Neural cell (in vitro differentiated cells): ENCODE results near the gene UBE2L3.
"Not testable (repeated sequence)": the region's sequence is repeated elsewhere in the genome, so short reads cannot be mapped to it uniquely, and the experiment has no call there.

Experiments used
- EP300 ChIP-seq: fragments of 450-650 bp; conservative IDR thresholded peaks from 2 replicates; pipeline ENCODE4 v1.6.1; 2014; ENCODE audit warnings: antibody characterized with exemption, mild to moderate bottlenecking, moderate library complexity; ENCODE audit not compliant: poor library complexity, severe bottlenecking
- EZH2 ChIP-seq: fragments of 200-600, 300-800 bp; shearing (Covaris generic), sonication (generic); IDR thresholded peaks from 2 replicates; pipeline ENCODE4 v1.6.1; 2014; ENCODE audit warnings: antibody characterized with exemption, low read length, borderline replicate concordance, mild to moderate bottlenecking; ENCODE audit not compliant: insufficient read depth, poor library complexity, severe bottlenecking
- MXI1 ChIP-seq: fragments of 450-650 bp; conservative IDR thresholded peaks from 2 replicates; pipeline ENCODE4 v1.6.1; 2014; ENCODE audit warnings: antibody characterized with exemption, mild to moderate bottlenecking; ENCODE audit not compliant: poor library complexity, severe bottlenecking
- POLR2AphosphoS5 ChIP-seq: IDR thresholded peaks from 2 replicates; pipeline ENCODE4 v1.6.1; 2012
- SMC3 ChIP-seq: fragments of 450-650 bp; conservative IDR thresholded peaks from 2 replicates; pipeline ENCODE4 v1.6.1; 2014; ENCODE audit warnings: antibody characterized with exemption, mild to moderate bottlenecking, moderate library complexity; ENCODE audit not compliant: poor library complexity
- TAF1 ChIP-seq: IDR thresholded peaks from 2 replicates; pipeline ENCODE4 v1.6.1; 2012; ENCODE audit warnings: low read depth
- TF ChIP-seq, protein P1 (sequence below): fragments of 450-650 bp; IDR thresholded peaks from 2 replicates; pipeline ENCODE4 v1.5.1; 2014; ENCODE audit warnings: antibody characterized with exemption, mild to moderate bottlenecking, moderate library complexity; ENCODE audit not compliant: poor library complexity, severe bottlenecking
- TF ChIP-seq, protein P2 (sequence below): IDR thresholded peaks from 2 replicates; pipeline ENCODE4 v1.6.1; 2012; ENCODE audit warnings: borderline replicate concordance

DNA sequence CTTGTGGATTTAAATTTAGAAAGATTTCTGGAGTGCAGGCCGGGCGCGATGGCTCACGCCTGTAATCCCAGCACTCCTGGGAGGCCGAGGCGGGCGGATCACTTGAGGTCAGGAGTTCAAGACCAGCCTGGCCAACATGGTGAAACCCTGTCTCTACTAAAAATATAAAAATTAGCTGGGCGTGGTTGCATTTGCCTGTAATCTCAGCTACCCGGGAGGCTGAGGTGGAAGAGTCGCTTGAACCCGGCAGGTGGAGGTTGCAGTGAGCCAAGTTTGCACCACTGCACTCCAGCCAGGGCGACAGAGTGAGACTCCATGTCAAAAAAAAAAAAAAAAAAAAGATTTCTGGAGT lies 1.5 kb downstream of the UBE2L3 start:
- TF ChIP-seq, protein P1, sequence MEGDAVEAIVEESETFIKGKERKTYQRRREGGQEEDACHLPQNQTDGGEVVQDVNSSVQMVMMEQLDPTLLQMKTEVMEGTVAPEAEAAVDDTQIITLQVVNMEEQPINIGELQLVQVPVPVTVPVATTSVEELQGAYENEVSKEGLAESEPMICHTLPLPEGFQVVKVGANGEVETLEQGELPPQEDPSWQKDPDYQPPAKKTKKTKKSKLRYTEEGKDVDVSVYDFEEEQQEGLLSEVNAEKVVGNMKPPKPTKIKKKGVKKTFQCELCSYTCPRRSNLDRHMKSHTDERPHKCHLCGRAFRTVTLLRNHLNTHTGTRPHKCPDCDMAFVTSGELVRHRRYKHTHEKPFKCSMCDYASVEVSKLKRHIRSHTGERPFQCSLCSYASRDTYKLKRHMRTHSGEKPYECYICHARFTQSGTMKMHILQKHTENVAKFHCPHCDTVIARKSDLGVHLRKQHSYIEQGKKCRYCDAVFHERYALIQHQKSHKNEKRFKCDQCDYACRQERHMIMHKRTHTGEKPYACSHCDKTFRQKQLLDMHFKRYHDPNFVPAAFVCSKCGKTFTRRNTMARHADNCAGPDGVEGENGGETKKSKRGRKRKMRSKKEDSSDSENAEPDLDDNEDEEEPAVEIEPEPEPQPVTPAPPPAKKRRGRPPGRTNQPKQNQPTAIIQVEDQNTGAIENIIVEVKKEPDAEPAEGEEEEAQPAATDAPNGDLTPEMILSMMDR: not testable (repeated sequence)
- not testable (repeated sequence) for TF ChIP-seq EP300, TAF1, SMC3, POLR2AphosphoS5, EZH2, MXI1
- TF ChIP-seq, protein P2, sequence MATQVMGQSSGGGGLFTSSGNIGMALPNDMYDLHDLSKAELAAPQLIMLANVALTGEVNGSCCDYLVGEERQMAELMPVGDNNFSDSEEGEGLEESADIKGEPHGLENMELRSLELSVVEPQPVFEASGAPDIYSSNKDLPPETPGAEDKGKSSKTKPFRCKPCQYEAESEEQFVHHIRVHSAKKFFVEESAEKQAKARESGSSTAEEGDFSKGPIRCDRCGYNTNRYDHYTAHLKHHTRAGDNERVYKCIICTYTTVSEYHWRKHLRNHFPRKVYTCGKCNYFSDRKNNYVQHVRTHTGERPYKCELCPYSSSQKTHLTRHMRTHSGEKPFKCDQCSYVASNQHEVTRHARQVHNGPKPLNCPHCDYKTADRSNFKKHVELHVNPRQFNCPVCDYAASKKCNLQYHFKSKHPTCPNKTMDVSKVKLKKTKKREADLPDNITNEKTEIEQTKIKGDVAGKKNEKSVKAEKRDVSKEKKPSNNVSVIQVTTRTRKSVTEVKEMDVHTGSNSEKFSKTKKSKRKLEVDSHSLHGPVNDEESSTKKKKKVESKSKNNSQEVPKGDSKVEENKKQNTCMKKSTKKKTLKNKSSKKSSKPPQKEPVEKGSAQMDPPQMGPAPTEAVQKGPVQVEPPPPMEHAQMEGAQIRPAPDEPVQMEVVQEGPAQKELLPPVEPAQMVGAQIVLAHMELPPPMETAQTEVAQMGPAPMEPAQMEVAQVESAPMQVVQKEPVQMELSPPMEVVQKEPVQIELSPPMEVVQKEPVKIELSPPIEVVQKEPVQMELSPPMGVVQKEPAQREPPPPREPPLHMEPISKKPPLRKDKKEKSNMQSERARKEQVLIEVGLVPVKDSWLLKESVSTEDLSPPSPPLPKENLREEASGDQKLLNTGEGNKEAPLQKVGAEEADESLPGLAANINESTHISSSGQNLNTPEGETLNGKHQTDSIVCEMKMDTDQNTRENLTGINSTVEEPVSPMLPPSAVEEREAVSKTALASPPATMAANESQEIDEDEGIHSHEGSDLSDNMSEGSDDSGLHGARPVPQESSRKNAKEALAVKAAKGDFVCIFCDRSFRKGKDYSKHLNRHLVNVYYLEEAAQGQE: not testable (repeated sequence)
